K562 (cell line): ENCODE data around the gene PPWD1. TPM values are rescaled to one million over a fixed set of nuclear protein-coding genes. Genes with fewer than 3 reads are reported as not detected.

ENCODE experiments used
- ATAC-seq: fragments of 200-7000 bp; cut with Tn5 transposase; 3 replicates; pipeline ENCODE4 v1.9.1; 2020; ENCODE audit warnings: moderate library complexity
- BruUV-seq: library from RNA; stranded (reverse); fragments of 400-500 nt; replicated peaks from 2 replicates; lab custom pipeline; 2021; lab: Mats Ljungman, UMichigan
- CTCF ChIA-PET: fragments of 300-600 bp; formaldehyde crosslinking; extraction: SDS; loops from one replicate; lab custom pipeline; 2021; ENCODE audit warnings: low intra/inter-chr PET ratio; lab: Yijun Ruan, JAX
- POLR2A ChIA-PET: fragments of 300-600, 350-650 bp; sonication (Branson Sonifier 250); formaldehyde crosslinking; extraction: SDS; loops from one replicate; lab custom pipeline; 2021; ENCODE audit warnings: antibody characterized with exemption, inconsistent platforms; lab: Yijun Ruan, JAX
- DNase-seq, 4 experiments: peaks; one replicate each; pipeline versions ENCODE4 v3.0.0 to v3.0.0-alpha.2; 2011 to 2018; ENCODE audit warnings: low spot score in 3 of 4, mixed read lengths in 3 of 4; ENCODE audit errors: extremely low read depth in 1 of 4
- FAIRE-seq: peaks from 2 replicates; lab custom pipeline; 2011; peaks lifted over from hg19 to GRCh38; lab: Jason Lieb, UNC
- H2AFZ ChIP-seq: 2 replicates; pipeline ENCODE4 v1.6.0; 2011; ENCODE audit warnings: low read depth, low read length, control low read depth, inconsistent platforms
- H3K27ac ChIP-seq: fragments of 200-600 bp; 3 replicates; pipeline ENCODE4 v1.8.0; 2011; ENCODE audit warnings: low read depth, mild to moderate bottlenecking, control low read depth, inconsistent platforms, low read length, moderate library complexity, mixed read lengths; ENCODE audit errors: extremely low read depth
- H3K27me3 ChIP-seq, 2 experiments: fragments of 300-600 bp in 1 of 2; 2 replicates in 1 of 2; 3 replicates in 1 of 2; pipeline versions ENCODE4 v1.6.0 to v1.8.0; 2011; ENCODE audit warnings: inconsistent platforms in 2 of 2, low read length in 2 of 2, mild to moderate bottlenecking in 1 of 2, mixed read lengths in 1 of 2, moderate library complexity in 1 of 2; ENCODE audit not compliant: control insufficient read depth in 2 of 2, insufficient read depth in 2 of 2
- H3K36me3 ChIP-seq: fragments of 300-600 bp; 3 replicates; pipeline ENCODE4 v1.8.0; 2011; ENCODE audit warnings: mild to moderate bottlenecking, low read length, inconsistent platforms; ENCODE audit not compliant: control insufficient read depth, insufficient read depth
- H3K4me1 ChIP-seq, 2 experiments: fragments of 200-600 bp in 1 of 2; replicated peaks in 1 of 2; 2 replicates in 1 of 2; 3 replicates in 1 of 2; pipeline versions ENCODE4 v1.5.1 to v1.8.0; 2011; ENCODE audit warnings: inconsistent platforms in 2 of 2, low read length in 2 of 2, mild to moderate bottlenecking in 1 of 2, mixed read lengths in 1 of 2, moderate library complexity in 1 of 2; ENCODE audit not compliant: control insufficient read depth in 2 of 2, insufficient read depth in 2 of 2
- H3K4me2 ChIP-seq: 2 replicates; pipeline ENCODE4 v1.6.1; 2011; ENCODE audit warnings: low read length, control low read depth, inconsistent platforms, mixed read lengths; ENCODE audit not compliant: insufficient read depth
- H3K4me3 ChIP-seq: fragments of 200-600 bp; sonication (generic), shearing (Covaris generic); 2 replicates; pipeline ENCODE4 v1.5.1; 2016; ENCODE audit warnings: control low read depth, inconsistent platforms
- H3K79me2 ChIP-seq: fragments of 200-600 bp; 3 replicates; pipeline ENCODE4 v1.8.0; 2011; ENCODE audit warnings: low read length, inconsistent platforms; ENCODE audit not compliant: control insufficient read depth, insufficient read depth
- H3K9ac ChIP-seq, 2 experiments: 2 replicates each; pipeline versions ENCODE4 v1.6.0 to v1.6.1; 2011; ENCODE audit warnings: low read depth in 2 of 2, low read length in 2 of 2, control low read depth in 1 of 2, inconsistent platforms in 1 of 2, mild to moderate bottlenecking in 1 of 2, mixed read lengths in 1 of 2; ENCODE audit not compliant: insufficient read depth in 1 of 2
- H3K9me1 ChIP-seq: one replicate; pipeline ENCODE4 v1.6.0; 2011; ENCODE audit warnings: inconsistent platforms, mild to moderate bottlenecking, low read length, moderate library complexity; ENCODE audit not compliant: control insufficient read depth, insufficient read depth
- H3K9me3 ChIP-seq: replicated peaks from 2 replicates; pipeline ENCODE4 v1.5.1; 2011; ENCODE audit warnings: low read depth, low read length, inconsistent platforms; ENCODE audit not compliant: control insufficient read depth, insufficient read depth
- H4K20me1 ChIP-seq: replicated peaks from 2 replicates; pipeline ENCODE4 v1.6.1; 2011; ENCODE audit warnings: low read length, inconsistent platforms, mixed read lengths; ENCODE audit not compliant: control insufficient read depth, insufficient read depth
- ATF7 ChIP-seq: fragments of 450-650 bp; IDR thresholded peaks from 2 replicates; pipeline ENCODE4 v1.7.1; 2014; ENCODE audit warnings: mild to moderate bottlenecking, moderate library complexity
- CCNT2 ChIP-seq: IDR thresholded peaks from 2 replicates; pipeline ENCODE4 v1.6.1; 2011; ENCODE audit warnings: borderline replicate concordance, low read depth, mild to moderate bottlenecking, moderate library complexity, mixed read lengths, low read length; ENCODE audit not compliant: insufficient read length; ENCODE audit errors: extremely low read depth
- HLTF ChIP-seq: fragments of 450-650 bp; IDR thresholded peaks from 2 replicates; pipeline ENCODE4 v1.6.1; 2016
- ILK ChIP-seq: fragments of 450-650 bp; IDR thresholded peaks from 2 replicates; pipeline ENCODE4 v1.6.1; 2016; ENCODE audit warnings: missing genetic modification characterization, low read depth, mild to moderate bottlenecking, missing compliant biosample characterization, moderate library complexity, borderline replicate concordance
- JUN ChIP-seq, 2 experiments: sonication (generic) in 1 of 2; formaldehyde crosslinking in 1 of 2; IDR thresholded peaks; 2 replicates each; pipeline versions ENCODE4 v1.6.1 to v1.8.0; 2012 to 2022; ENCODE audit warnings: borderline replicate concordance in 2 of 2, mild to moderate bottlenecking in 2 of 2, improper control_type of control experiment in 1 of 2, low read depth in 1 of 2, low read length in 1 of 2, missing genetic modification reagents in 1 of 2
- KLF1 ChIP-seq: fragments of 450-650 bp; IDR thresholded peaks from 2 replicates; pipeline ENCODE4 v1.6.1; 2016; ENCODE audit warnings: missing genetic modification characterization, missing compliant biosample characterization
- MITF ChIP-seq: IDR thresholded peaks from 2 replicates; pipeline ENCODE4 v1.6.1; 2014; ENCODE audit warnings: antibody characterized with exemption
- MTA2 ChIP-seq: fragments of 450-650 bp; IDR thresholded peaks from 2 replicates; pipeline ENCODE4 v1.6.1; 2016; ENCODE audit warnings: low read depth
- MYNN ChIP-seq, 2 experiments: sonication (generic); formaldehyde crosslinking in 1 of 2; IDR thresholded peaks; 2 replicates each; pipeline versions ENCODE4 v1.5.0 to v1.6.1; 2016 to 2020; ENCODE audit warnings: antibody characterized with exemption in 1 of 2, missing genetic modification reagents in 1 of 2
- RREB1 ChIP-seq: fragments of 250-450 bp; sonication (Bioruptor Pico); IDR thresholded peaks from 2 replicates; pipeline ENCODE4 v1.4.0; 2020
- SIX5 ChIP-seq, 2 experiments: IDR thresholded peaks; 2 replicates each; pipeline ENCODE4 v1.6.1; 2011; ENCODE audit warnings: low read length in 2 of 2, borderline replicate concordance in 1 of 2, low read depth in 1 of 2, mild to moderate bottlenecking in 1 of 2, moderate library complexity in 1 of 2; ENCODE audit not compliant: insufficient read depth in 1 of 2
- ZBED1 ChIP-seq: IDR thresholded peaks from 2 replicates; pipeline ENCODE4 v1.6.1; 2014
- ZBTB7A ChIP-seq: IDR thresholded peaks from 2 replicates; pipeline ENCODE4 v1.6.1; 2011; ENCODE audit warnings: low read depth, mild to moderate bottlenecking, low read length, moderate library complexity, borderline replicate concordance; ENCODE audit not compliant: control insufficient read depth
- ZNF436 ChIP-seq: fragments of 250-450, 450-650 bp; sonication (Bioruptor Pico); formaldehyde crosslinking; IDR thresholded peaks from 2 replicates; pipeline ENCODE4 v1.7.0; 2020; ENCODE audit warnings: mild to moderate bottlenecking
- ZNF57 ChIP-seq: fragments of 450-650 bp; formaldehyde crosslinking; IDR thresholded peaks from 2 replicates; pipeline ENCODE4 v1.4.0; 2020; ENCODE audit warnings: mild to moderate bottlenecking, moderate library complexity
- ZNF75A ChIP-seq: fragments of 450-650 bp; formaldehyde crosslinking; IDR thresholded peaks from 2 replicates; pipeline ENCODE4 v1.4.0; 2020; ENCODE audit warnings: mild to moderate bottlenecking
- WGBS: fragments of 100-300 bp; shearing (Covaris generic); methylation state at CpG from one replicate; pipeline ENCODE4 v1.1.6; 2016; ENCODE audit warnings: low coverage, mixed read lengths; ENCODE audit not compliant: insufficient coverage; ENCODE audit errors: missing lambda C conversion rate; 5-methylcytosine and 5-hydroxymethylcytosine counted together
- in situ Hi-C: fragments of 300-500 bp; cut with MboI; formaldehyde crosslinking; loops from 4 replicates; pipeline ENCODE4 v1.15.0; 2018; ENCODE audit warnings: inconsistent platforms, mixed read lengths
- intact Hi-C: fragments of 100-400 bp; cut with micrococcal nuclease; formaldehyde crosslinking; loops from 2 replicates; pipeline ENCODE4 v1.14.2; 2022
- polyA plus RNA-seq, 8 experiments: library from polyadenylated mRNA; depleted of rRNA in 4 of 8; stranded (reverse) in 5 of 8; unstranded in 3 of 8; fragments of >200 nt; fragmentation: Nextera tagmentation in 2 of 8; fragmentation: Illumina TruSeq in 1 of 8; extraction: Ambion mirVana in 2 of 8; extraction: Trizol in 1 of 8; gene quantifications; 2 replicates each; pipeline versions ENCODE4 v1.2.1 to v1.2.3, GENCODE V29; 2011 to 2014; ENCODE audit warnings: inconsistent platforms in 1 of 8, missing spikeins in 1 of 8
- total RNA-seq, 7 experiments: library from RNA; depleted of rRNA in 6 of 7; stranded (reverse); fragments of >200 nt in 6 of 7; fragmentation: Illumina TruSeq in 2 of 7; extraction: Trizol in 2 of 7; gene quantifications; 2 replicates each; pipeline versions ENCODE4 v1.2.1 to v1.2.3, GENCODE V29; 2011 to 2021; ENCODE audit warnings: low replicate concordance in 1 of 7

Gene PPWD1
- total and polyA plus RNA-seq, 9 of the 15 experiments (the other 6 are each of a cell fraction or from before 2014, with no cell fraction given): 24.1 to 89.2 (median 51.4) TPM

GRCh38 chr5:65556181-65556580 lies 6.9 kb upstream of the PPWD1 start:
- DNase-seq (no peak), FAIRE-seq (no peak), ATAC-seq (no peak; the same call in 2 of the 3 replicates)
- WGBS: 85% methylated on average over 2 of the region's 2 CpGs
- POLR2A ChIA-PET: interaction anchor here (1.6 to 1.8 kb wide), 2 partner anchors 10 to 20 kb away, joined by 6 to 7 read pairs; no protein-coding TSS in a partner anchor
- Histone ChIP-seq H3K4me3 (no peak overlapping the region), H3K79me2 (peaks cover 22% of the 10 kb centered on the region), H3K27me3 (no peaks in the 10 kb centered on the region), H3K9me3 (no peaks in the 10 kb centered on the region), H3K4me1 (no peaks in the 10 kb centered on the region; a peak in 1 of 5 replicates), H4K20me1 (peaks cover 5% of the 10 kb centered on the region; the same call in 1 of the 2 replicates), H3K27ac (no peak overlapping the region), H3K36me3 (peaks cover 74% of the 10 kb centered on the region), H3K4me2 (no peak overlapping the region), H3K9me1 (no peaks in the 10 kb centered on the region), H2AFZ (no peak overlapping the region), H3K9ac (no peak overlapping the region)
- in situ Hi-C loops (no loop called here), intact Hi-C loops (no loop called here)
- CTCF ChIA-PET: no interaction called here
- no TSS peak for BruUV-seq
- TF ChIP-seq MTA2: no peak
- TF ChIP-seq ZNF57 (CRISPR knock-in tag): no peak
- no peak for TF ChIP-seq ZBED1
- TF ChIP-seq MYNN (IDR thresholded peaks at IDR 0.05): no peak
- TF ChIP-seq MYNN (CRISPR knock-in tag; IDR thresholded peaks at IDR 0.05): no peak
- TF ChIP-seq JUN (IDR thresholded peaks at IDR 0.05; ENCODE audit: borderline replicate concordance, low read depth, low read length): no peak
- no peak for TF ChIP-seq JUN (CRISPR knock-in tag; IDR thresholded peaks at IDR 0.05; ENCODE audit: borderline replicate concordance)
- no peak for TF ChIP-seq ZNF75A (CRISPR knock-in tag)
- no peak for TF ChIP-seq KLF1 (tag)
- TF ChIP-seq CCNT2: no peak
- TF ChIP-seq ILK: no peak
- TF ChIP-seq ZNF436 (CRISPR knock-in tag): no peak
- TF ChIP-seq RREB1 (CRISPR knock-in tag): no peak
- no peak for TF ChIP-seq MITF
- no peak for TF ChIP-seq HLTF
- TF ChIP-seq ATF7: no peak
- no peak for TF ChIP-seq SIX5 (IDR thresholded peaks at IDR 0.05; ENCODE audit: borderline replicate concordance in 1 of 2, insufficient read depth in 1 of 2, low read depth in 1 of 2, low read length in 2 of 2)
- no peak for TF ChIP-seq ZBTB7A
